Measurements from ENCODE around the gene FXYD5. TPM values are rescaled to one million over a fixed set of nuclear protein-coding genes. Genes with fewer than 3 reads are reported as not detected.

The FXYD5 gene
- 3.5 TPM for total RNA-seq

DNA sequence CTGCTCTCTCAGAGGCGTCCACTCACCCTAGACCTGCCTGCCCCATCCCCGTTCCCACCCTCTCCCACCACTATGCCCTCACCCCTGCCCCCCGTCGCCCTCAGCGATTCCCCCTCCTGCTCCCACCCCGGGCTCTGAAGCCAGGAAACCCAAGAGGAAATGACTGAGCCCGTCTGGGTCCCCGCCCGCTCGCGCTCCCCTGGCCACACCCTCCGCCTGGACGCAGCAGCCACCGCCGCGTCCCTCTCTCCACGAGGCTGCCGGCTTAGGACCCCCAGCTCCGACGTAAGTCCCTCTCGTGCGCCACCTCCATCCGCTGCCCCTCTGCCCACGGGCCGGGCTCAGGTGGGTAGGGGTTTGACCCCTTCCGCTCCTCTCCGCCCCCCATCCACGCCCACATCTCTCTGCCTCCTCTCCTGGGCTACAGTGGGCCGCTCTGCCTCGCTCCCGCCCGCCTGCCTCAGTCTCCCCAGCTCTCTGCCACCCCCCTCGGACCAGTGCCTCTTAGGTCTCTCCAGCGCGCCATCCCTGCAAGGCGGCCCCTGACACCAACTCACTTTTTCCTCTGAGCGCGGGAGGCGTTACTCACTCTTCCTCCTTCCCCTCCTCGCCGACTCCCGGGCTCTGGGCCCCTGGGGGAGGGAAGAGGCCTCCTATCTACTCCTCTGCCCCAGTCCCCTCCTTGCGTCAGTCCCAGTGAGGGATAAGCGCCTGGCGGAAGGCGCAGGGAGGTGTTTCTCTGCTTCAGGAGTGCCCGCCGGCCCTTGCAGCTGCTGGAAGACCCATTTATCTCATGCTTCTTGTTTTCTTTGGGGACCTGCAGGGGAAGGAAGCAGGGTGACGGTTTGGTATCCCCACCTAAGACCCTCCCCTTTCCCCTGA is at the start of gene FXYD5:
FXYD5 (plus strand) TSS at position 211 of the 882 bp plus-strand sequence. CDS start 816 bp downstream, outside the sequence.

GRCh38 chr19:35115177-35115951 is 39.2 kb upstream of the FXYD5 start, which contains the start of gene FXYD3:
TSS of gene FXYD3 (plus strand) at chr19:35115823. CDS start at chr19:35119377, 3,554 bp downstream.

DNA sequence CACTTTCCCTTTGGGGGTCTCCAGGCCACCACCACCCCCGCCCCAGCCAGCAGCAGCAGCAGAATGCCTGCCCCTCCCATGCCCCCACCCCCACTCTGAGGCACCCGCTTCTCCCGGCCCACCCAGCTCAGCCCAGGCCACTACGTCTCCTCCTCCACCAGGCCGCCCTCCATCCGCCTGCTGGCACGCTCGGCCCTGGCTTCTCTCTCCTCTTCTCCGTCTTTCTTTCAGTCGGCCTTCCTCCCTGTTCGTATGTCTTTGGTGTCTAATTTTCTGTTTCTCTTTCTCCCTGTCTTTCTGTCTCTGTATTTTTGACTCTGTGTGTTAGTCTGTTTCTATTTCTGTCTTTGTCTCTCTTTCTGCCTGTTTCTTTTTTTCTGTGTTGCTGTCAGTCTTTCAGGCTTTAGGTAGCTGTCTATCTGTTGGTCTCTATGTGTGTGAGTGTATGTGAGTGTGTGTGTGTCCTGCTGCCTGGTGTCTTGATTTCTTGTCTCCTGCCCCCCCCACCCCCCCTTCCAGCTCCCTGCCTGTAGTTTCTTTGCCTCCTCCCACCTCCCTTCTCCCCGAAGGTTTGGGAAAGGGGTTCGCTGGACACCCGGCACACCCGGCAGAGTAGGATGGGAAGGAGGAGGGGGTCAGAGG is 19.8 kb upstream of the FXYD5 start, which contains the start of gene LGI4:
LGI4 (minus strand) TSS at position 459 of the 642 bp plus-strand sequence; CDS start at position 80, 379 bp downstream.

DNA sequence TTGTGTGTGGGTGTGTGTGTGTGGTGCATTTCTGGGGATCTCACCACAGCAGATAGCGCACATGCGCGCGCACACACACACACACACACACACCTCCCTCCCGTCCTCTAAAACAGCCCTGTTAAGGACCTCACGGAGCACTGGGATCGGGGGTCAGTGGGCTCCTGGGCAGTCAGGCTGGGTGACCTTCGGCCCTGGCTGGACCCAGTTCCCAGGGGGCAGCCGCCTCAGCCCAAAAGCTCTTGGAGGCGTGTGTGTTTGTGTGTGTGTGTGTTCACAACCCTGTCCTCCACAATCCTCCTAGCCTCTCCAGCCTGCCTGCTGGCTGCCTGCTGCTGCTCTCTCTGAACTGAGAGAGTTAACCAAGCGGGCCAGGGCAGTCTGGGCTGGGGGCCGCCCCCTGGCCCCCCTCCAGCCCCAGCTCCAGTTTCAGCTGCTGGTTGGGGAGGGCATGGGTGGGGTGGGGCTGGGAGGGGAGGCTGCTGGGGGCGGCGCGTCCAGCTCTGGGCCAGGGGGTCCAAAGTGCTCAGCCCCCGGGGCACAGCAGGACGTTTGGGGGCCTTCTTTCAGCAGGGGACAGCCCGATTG is 16.1 kb upstream of the FXYD5 start, which contains the start of gene FXYD1:
FXYD1 (plus strand) TSS at position 520 of the 588 bp plus-strand sequence. CDS start 1,256 bp downstream, outside the sequence.

GRCh38 chr19:35143231-35143715 is 11.3 kb upstream of the FXYD5 start, which contains the start of gene FXYD7:
TSS of gene FXYD7 (plus strand) at chr19:35143255. CDS start at chr19:35143334, 79 bp downstream.

Other genes starting within 250 kb of the FXYD5 start
- gene ZNF30, start 227.8 kb upstream of the FXYD5 start, total RNA-seq = 16.2 TPM
- gene ZNF792, start 190.5 kb upstream of the FXYD5 start, total RNA-seq = 23.0 TPM
- 58.8 TPM for gene GRAMD1A, start 154.4 kb upstream of the FXYD5 start, total RNA-seq
- gene SCN1B, start 124.3 kb upstream of the FXYD5 start, total RNA-seq = 14.0 TPM
- 0.93 TPM for gene HPN, start 113.0 kb upstream of the FXYD5 start, total RNA-seq
- gene FXYD3, start 38.9 kb upstream of the FXYD5 start, total RNA-seq = 20.7 TPM
- gene LGI4, start 19.7 kb upstream of the FXYD5 start, total RNA-seq = 50.3 TPM
- gene FXYD1, start 15.9 kb upstream of the FXYD5 start, total RNA-seq = 34.8 TPM
- 8.3 TPM for gene FXYD7, start 11.5 kb upstream of the FXYD5 start, total RNA-seq
- gene FAM187B, start 74.0 kb downstream of the FXYD5 start, total RNA-seq = not detected
- 12.9 TPM for gene LSR, start 94.3 kb downstream of the FXYD5 start, total RNA-seq
- 82.7 TPM for gene USF2, start 114.2 kb downstream of the FXYD5 start, total RNA-seq
- gene HAMP, start 127.8 kb downstream of the FXYD5 start, total RNA-seq = not detected
- 1.2 TPM for gene MAG, start 137.4 kb downstream of the FXYD5 start, total RNA-seq
- 0.66 TPM for gene CD22, start 174.5 kb downstream of the FXYD5 start, total RNA-seq
- gene FFAR1, start 193.2 kb downstream of the FXYD5 start, total RNA-seq = not detected
- 0.44 TPM for gene FFAR3, start 203.7 kb downstream of the FXYD5 start, total RNA-seq
- not detected for gene GPR42, start 216.3 kb downstream of the FXYD5 start, total RNA-seq

All from camera-type eye (tissue), 1 donor.